ENCODE data around the gene DFFA.
A peak's percentile ranks its signal among the peaks of the same experiment; 100 is the strongest.
"Not testable (repeated sequence)": the region's sequence is repeated elsewhere in the genome, so short reads cannot be mapped to it uniquely, and the experiment has no call there.

Gene DFFA

DNA sequence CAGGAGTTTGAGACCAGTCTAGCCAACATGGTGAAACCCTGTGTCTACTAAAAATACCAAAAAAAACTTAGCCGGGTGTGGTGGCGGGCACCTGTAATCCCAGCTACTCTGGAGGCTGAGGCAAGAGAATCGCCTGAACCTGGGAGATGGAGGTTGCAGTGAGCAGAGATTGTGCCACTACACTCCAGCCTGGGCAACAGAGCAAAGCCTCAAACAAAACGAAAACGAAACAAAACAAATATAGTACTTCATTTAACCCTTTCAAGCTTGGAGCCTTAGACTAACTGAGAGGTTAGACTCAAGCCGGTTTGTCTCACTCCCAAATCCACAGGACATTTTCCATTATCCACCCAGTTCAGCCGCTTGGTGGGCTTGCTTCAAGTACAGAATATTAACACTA, 14.9 kb downstream of the DFFA start:
- DNase-seq = not testable (repeated sequence)

- no peak for DNase-seq
Observed at GRCh38 chr1:10456661-10457060, 15.7 kb downstream of the DFFA start.

- DNase-seq = no peak
Observed at GRCh38 chr1:10456048-10456447, 16.3 kb downstream of the DFFA start.

GRCh38 chr1:10451287-10451686, 21.0 kb downstream of the DFFA start:
- no peak for DNase-seq

GRCh38 chr1:10450836-10451235, 21.5 kb downstream of the DFFA start:
- DNase-seq = no peak

DNA sequence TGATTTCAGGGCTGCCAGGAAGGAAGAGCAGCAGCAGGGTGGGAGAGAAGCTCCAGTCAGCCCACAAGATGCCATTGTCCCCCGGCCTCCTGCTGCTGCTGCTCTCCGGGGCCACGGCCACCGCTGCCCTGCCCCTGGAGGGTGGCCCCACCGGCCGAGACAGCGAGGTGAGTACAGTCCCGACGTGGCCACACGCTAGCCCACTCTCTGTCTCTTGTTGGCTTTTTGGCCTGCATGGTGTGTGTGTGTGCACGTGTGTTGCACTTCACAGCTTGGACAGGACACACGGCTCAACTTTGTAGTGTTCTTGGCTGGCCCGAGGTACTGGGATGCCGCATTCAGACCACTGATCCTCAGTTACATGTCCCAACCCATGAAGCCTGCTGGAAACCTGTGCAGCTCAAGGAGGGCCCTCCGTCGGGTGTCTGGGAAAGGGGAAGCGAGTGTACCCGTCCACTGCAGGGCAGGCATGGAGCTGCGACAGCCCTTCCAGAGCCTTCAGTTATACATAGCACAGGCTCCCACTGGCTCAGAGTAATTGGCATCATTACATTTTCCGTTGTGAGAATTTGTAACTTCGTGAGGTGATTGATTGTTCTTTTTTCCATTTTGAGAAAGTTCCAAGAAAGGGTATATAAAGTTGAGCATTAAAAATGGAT, 22.0 kb downstream of the DFFA start:
- no peak for DNase-seq

DNA sequence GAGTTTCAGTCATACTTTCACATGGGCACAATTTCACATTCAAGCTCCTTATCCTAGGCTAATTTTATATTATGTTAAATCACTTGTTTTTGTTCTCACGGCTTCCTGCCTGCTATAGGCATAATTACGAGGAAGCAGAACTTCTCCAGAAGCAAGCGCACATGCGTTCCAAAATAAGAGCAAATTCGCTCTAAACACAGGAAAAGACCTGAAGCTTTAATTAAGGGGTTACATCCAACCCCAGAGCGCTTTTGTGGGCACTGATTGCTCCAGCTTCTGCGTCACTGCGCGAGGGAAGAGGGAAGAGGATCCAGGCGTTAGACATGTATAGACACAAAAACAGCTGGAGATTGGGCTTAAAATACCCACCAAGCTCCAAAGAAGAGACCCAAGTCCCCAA, 22.6 kb downstream of the DFFA start, which contains the start of gene CORT:
Gene CORT, plus strand, starts transcription at position 281 of the 400 bp plus-strand sequence. CDS start 193 bp downstream, outside the sequence.
- no peak for DNase-seq

- DNase-seq = no peak
Observed at GRCh38 chr1:10446790-10447422, 25.4 kb downstream of the DFFA start.

- DNase-seq = no peak
Observed at GRCh38 chr1:10444795-10445397, 27.4 kb downstream of the DFFA start.

DNA sequence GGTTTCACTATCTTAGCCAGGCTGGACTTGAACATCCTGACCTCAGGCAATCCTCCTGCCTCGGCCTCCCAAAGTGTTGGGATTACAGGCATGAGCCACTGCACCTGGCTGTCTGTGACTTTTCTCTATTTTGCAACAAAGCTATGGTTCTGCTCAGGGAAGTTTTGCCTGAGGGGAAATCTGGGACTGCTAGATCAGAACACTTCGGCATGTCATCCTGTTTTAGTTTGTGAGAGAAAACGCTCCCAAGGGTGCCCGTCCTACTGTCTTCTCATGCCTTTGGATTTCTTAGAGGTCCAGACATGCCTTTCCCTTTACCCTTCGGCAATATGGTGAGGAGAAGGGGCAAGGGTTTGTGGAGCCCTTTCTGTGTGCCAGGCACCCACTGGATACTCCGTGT, 28.1 kb downstream of the DFFA start:
- DNase-seq = no peak

- no peak for DNase-seq
Observed at GRCh38 chr1:10440794-10441193, 31.5 kb downstream of the DFFA start.

- no peak for DNase-seq
Observed at GRCh38 chr1:10440305-10440704, 32.0 kb downstream of the DFFA start.

GRCh38 chr1:10438677-10439163, 33.6 kb downstream of the DFFA start:
- DNase-seq = no peak

- DNase-seq = no peak
Observed at GRCh38 chr1:10437052-10437451, 35.3 kb downstream of the DFFA start.

- DNase-seq = no peak
Observed at GRCh38 chr1:10434590-10434989, 37.7 kb downstream of the DFFA start.

DNA sequence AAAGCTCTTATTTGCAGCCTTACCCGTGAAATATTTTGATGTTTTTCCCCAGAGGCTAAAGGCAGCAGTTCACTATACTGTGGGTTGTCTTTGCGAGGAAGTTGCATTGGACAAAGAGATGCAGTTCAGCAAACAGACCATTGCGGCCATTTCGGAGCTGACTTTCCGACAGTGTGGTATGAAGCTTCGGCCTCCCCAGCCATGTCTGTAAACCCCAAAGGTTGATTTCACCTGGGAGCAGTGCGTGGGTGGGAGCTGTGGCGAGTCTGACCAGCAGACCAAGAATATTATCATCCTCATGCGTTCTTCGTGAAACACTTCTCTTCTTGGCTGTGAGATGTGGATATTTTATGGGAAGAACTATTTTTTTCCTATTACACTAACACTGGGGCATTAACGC, 38.5 kb downstream of the DFFA start:
- DNase-seq = no peak

- no peak for DNase-seq
Observed at GRCh38 chr1:10432910-10433700, 39.2 kb downstream of the DFFA start.

- DNase-seq = no peak
Observed at GRCh38 chr1:10431070-10431730, 41.1 kb downstream of the DFFA start.

GRCh38 chr1:10430216-10431069, 41.9 kb downstream of the DFFA start, which contains the start of gene CENPS:
Gene CENPS, plus strand, starts transcription at chr1:10430433. Its CDS starts 85 bp downstream, at chr1:10430518.
- DNase-seq = peak; percentile 72

GRCh38 chr1:10429868-10430215, 42.5 kb downstream of the DFFA start:
- DNase-seq = no peak

- no peak for DNase-seq
Observed at GRCh38 chr1:10428984-10429383, 43.3 kb downstream of the DFFA start.

- DNase-seq = not testable (repeated sequence)
Observed at GRCh38 chr1:10426535-10426848, 45.8 kb downstream of the DFFA start.

Data from NCI-H146 (cell line).